Mesenchymal stem cell (in vitro differentiated cells and primary cell): ENCODE results near the gene CDH18.

Source experiments
- DNase-seq: peaks from one replicate; pipeline ENCODE4 v3.0.0-alpha.2; 2013
- H2AFZ ChIP-seq: one replicate; pipeline ENCODE4 v1.6.1; 2013; ENCODE audit warnings: low read depth, mild to moderate bottlenecking, control low read depth, inconsistent platforms, low read length, moderate library complexity
- H2AK5ac ChIP-seq: 2 replicates; pipeline ENCODE4 v1.6.1; 2013; ENCODE audit warnings: low read length, moderate library complexity, mild to moderate bottlenecking, inconsistent platforms; ENCODE audit not compliant: severe bottlenecking
- H2BK120ac ChIP-seq: one replicate; pipeline ENCODE4 v1.6.1; 2013; ENCODE audit warnings: low read depth, mild to moderate bottlenecking, inconsistent platforms, low read length, moderate library complexity
- H2BK12ac ChIP-seq, 2 experiments: one replicate each; pipeline ENCODE4 v1.6.1; 2013; ENCODE audit warnings: inconsistent platforms in 2 of 2, low read length in 2 of 2, mild to moderate bottlenecking in 2 of 2, moderate library complexity in 2 of 2, control low read depth in 1 of 2
- H2BK15ac ChIP-seq: one replicate; pipeline ENCODE4 v1.6.1; 2013; ENCODE audit warnings: mild to moderate bottlenecking, low read depth, inconsistent platforms; ENCODE audit not compliant: poor library complexity, severe bottlenecking
- H2BK5ac ChIP-seq: 2 replicates; pipeline ENCODE4 v1.6.1; 2013; ENCODE audit warnings: low read depth, mild to moderate bottlenecking, low read length, control low read depth, inconsistent platforms; ENCODE audit not compliant: poor library complexity, severe bottlenecking
- H3K14ac ChIP-seq, 2 experiments: one replicate each; pipeline ENCODE4 v1.6.1; 2013; ENCODE audit warnings: inconsistent platforms in 2 of 2, low read length in 2 of 2, control low read depth in 1 of 2, mild to moderate bottlenecking in 1 of 2, moderate library complexity in 1 of 2
- H3K18ac ChIP-seq, 2 experiments: one replicate each; pipeline ENCODE4 v1.6.1; 2013; ENCODE audit warnings: inconsistent platforms in 2 of 2, low read length in 2 of 2, control low read depth in 1 of 2, low read depth in 1 of 2, mild to moderate bottlenecking in 1 of 2
- H3K23ac ChIP-seq, 2 experiments: one replicate each; pipeline ENCODE4 v1.6.1; 2013; ENCODE audit warnings: inconsistent platforms in 2 of 2, low read length in 2 of 2, mild to moderate bottlenecking in 2 of 2, moderate library complexity in 2 of 2, control low read depth in 1 of 2
- H3K27ac ChIP-seq: 2 replicates; pipeline ENCODE4 v1.5.1; 2013; ENCODE audit warnings: mild to moderate bottlenecking, moderate library complexity, low read length, control low read depth, inconsistent platforms; ENCODE audit not compliant: poor library complexity, severe bottlenecking
- H3K27me3 ChIP-seq, 2 experiments: 2 replicates each; pipeline versions ENCODE4 v1.6.1 to v1.7.0; 2013; ENCODE audit warnings: low read length in 2 of 2, mild to moderate bottlenecking in 2 of 2, moderate library complexity in 2 of 2, control low read depth in 1 of 2, inconsistent platforms in 1 of 2; ENCODE audit not compliant: control insufficient read depth in 1 of 2, insufficient read depth in 1 of 2
- H3K36me3 ChIP-seq, 2 experiments: 2 replicates each; pipeline versions ENCODE4 v1.6.1 to v1.7.0; 2013; ENCODE audit warnings: low read length in 2 of 2, control low read depth in 1 of 2, inconsistent platforms in 1 of 2, low read depth in 1 of 2, mild to moderate bottlenecking in 1 of 2; ENCODE audit not compliant: insufficient read depth in 2 of 2, control insufficient read depth in 1 of 2
- H3K4ac ChIP-seq, 2 experiments: one replicate each; pipeline ENCODE4 v1.6.1; 2013; ENCODE audit warnings: inconsistent platforms in 2 of 2, low read length in 2 of 2, mild to moderate bottlenecking in 2 of 2, moderate library complexity in 2 of 2, control low read depth in 1 of 2, low read depth in 1 of 2
- H3K4me1 ChIP-seq: 2 replicates; pipeline ENCODE4 v1.6.1; 2013; ENCODE audit warnings: low read depth, low read length, control low read depth; ENCODE audit not compliant: control insufficient read depth, insufficient read depth
- H3K4me2 ChIP-seq: 2 replicates; pipeline ENCODE4 v1.6.1; 2013; ENCODE audit warnings: low read length, mild to moderate bottlenecking, inconsistent platforms; ENCODE audit not compliant: poor library complexity, severe bottlenecking
- H3K4me3 ChIP-seq, 2 experiments: 2 replicates each; pipeline versions ENCODE4 v1.5.1 to v1.7.0; 2013; ENCODE audit warnings: low read length in 2 of 2, mild to moderate bottlenecking in 2 of 2, control low read depth in 1 of 2, low read depth in 1 of 2; ENCODE audit not compliant: insufficient read depth in 1 of 2
- H3K79me1 ChIP-seq: replicated peaks from 2 replicates; pipeline ENCODE4 v1.6.1; 2013; ENCODE audit warnings: mild to moderate bottlenecking, control low read depth, low read length, inconsistent platforms; ENCODE audit not compliant: poor library complexity, severe bottlenecking
- H3K9ac ChIP-seq: 2 replicates; pipeline ENCODE4 v1.7.0; 2013; ENCODE audit warnings: mild to moderate bottlenecking, low read length, moderate library complexity
- H3K9me3 ChIP-seq: 2 replicates; pipeline ENCODE4 v1.7.0; 2013; ENCODE audit warnings: mild to moderate bottlenecking, low read length; ENCODE audit not compliant: control insufficient read depth
- H4K8ac ChIP-seq: one replicate; pipeline ENCODE4 v1.6.1; 2013; ENCODE audit warnings: inconsistent platforms, mild to moderate bottlenecking, low read length, moderate library complexity
- H4K91ac ChIP-seq: one replicate; pipeline ENCODE4 v1.6.1; 2013; ENCODE audit warnings: mild to moderate bottlenecking, low read length, inconsistent platforms
- WGBS: methylation state at CpG from one replicate; pipeline ENCODE4 v1.1.7; 2013; ENCODE audit warnings: mixed read lengths; 5-methylcytosine and 5-hydroxymethylcytosine counted together

The CDH18 gene

DNA sequence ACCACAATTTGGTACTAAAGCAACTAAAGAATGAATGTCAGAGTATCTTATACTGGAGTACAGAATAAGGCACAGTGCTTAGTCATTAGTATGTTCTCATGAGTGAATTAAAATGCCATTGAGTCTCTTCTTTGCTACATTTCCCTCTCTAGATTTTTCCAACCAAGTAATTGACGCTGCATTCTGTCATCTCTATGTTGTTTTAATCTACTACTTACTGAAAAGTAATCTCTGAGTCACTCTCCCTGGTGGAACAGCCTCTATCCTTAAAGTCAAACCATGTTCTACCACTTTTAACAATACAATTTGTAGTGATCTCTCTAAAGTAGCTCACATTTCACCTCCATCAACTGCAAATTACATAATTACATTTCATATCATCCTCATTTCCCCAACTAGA is 495.1 kb downstream of the CDH18 start:
- 76% methylated on average over 1 of the region's 1 CpG for WGBS
- H2BK15ac ChIP-seq: no peak overlapping the region
- H3K18ac ChIP-seq: no peak overlapping the region
- no peak overlapping the region for H2AK5ac ChIP-seq
- no peak overlapping the region for H3K23ac ChIP-seq
- H3K27me3 ChIP-seq: no peaks in the 10 kb centered on the region
- no peak overlapping the region for H4K91ac ChIP-seq
- H3K4me3 ChIP-seq: no peak overlapping the region
- H3K14ac ChIP-seq: no peak overlapping the region
- no peaks in the 10 kb centered on the region for H3K36me3 ChIP-seq
- no peak overlapping the region for H4K8ac ChIP-seq
- H3K4me2 ChIP-seq: no peak overlapping the region
- no peak overlapping the region for H3K27ac ChIP-seq
- DNase-seq: no peak
- no peak overlapping the region for H3K9ac ChIP-seq
- H3K4ac ChIP-seq: no peak overlapping the region
- no peak overlapping the region for H2AFZ ChIP-seq
- H3K9me3 ChIP-seq: peaks cover 6% of the 10 kb centered on the region
- H2BK120ac ChIP-seq: no peak overlapping the region
- H2BK12ac ChIP-seq: no peak overlapping the region
- no peaks in the 10 kb centered on the region for H3K4me1 ChIP-seq
- no peaks in the 10 kb centered on the region for H3K79me1 ChIP-seq
- no peak overlapping the region for H2BK5ac ChIP-seq

DNA sequence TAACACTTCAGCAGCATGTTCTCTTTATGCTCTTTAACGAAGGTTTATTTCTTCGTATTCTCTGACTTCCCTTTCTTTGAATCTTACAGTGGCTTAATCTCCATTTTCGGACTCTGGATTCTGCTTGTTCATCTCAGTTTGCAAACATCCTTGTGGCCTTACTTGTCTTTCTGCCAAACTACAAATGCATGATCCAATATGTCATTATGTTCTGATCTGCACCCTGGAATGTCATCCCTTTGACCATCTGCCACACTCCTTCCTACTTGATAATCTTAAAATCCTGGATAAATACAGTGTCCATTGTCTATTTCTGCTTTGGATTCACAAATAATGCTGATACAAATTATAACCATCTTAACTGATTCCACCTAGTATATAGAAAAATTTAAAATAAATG is 499.2 kb downstream of the CDH18 start:
- Histone ChIP-seq H3K9me3 (no peaks in the 10 kb centered on the region), H2AK5ac (no peak overlapping the region), H3K4me2 (no peak overlapping the region), H3K27me3 (no peaks in the 10 kb centered on the region), H2BK120ac (no peak overlapping the region), H3K14ac (no peak overlapping the region), H2BK5ac (no peak overlapping the region), H4K8ac (no peak overlapping the region), H3K4me3 (no peak overlapping the region), H3K18ac (no peak overlapping the region), H4K91ac (no peak overlapping the region), H3K4ac (no peak overlapping the region), H2BK12ac (no peak overlapping the region), H3K27ac (no peak overlapping the region), H3K36me3 (no peaks in the 10 kb centered on the region), H3K79me1 (no peaks in the 10 kb centered on the region), H2AFZ (no peak overlapping the region), H2BK15ac (no peak overlapping the region), H3K9ac (no peak overlapping the region), H3K23ac (no peak overlapping the region), H3K4me1 (no peaks in the 10 kb centered on the region)
- WGBS: 93% methylated on average over 3 of the region's 3 CpGs
- DNase-seq: no peak

DNA sequence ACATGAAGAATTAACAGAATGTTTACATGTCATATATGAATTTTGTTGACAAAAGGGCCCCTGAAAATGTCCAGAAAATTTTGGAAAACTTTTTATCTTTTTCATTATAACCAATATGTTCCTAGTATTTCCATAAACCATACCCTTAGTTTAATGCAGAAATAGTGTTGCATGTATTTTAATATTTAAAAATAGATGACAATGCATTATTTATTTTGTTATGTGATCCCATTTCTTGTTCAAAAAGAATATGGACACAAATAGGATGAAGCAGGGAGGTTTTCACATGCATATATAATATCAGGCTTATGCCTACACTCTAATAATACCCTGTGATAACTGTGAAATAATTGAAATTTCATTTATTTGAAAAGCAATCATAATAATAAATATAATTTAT is 500.5 kb downstream of the CDH18 start:
- no peak overlapping the region for H3K18ac ChIP-seq
- no peak overlapping the region for H2BK15ac ChIP-seq
- no peak overlapping the region for H2AFZ ChIP-seq
- no peak overlapping the region for H3K27ac ChIP-seq
- no peak overlapping the region for H3K4ac ChIP-seq
- H3K79me1 ChIP-seq: no peaks in the 10 kb centered on the region
- H4K8ac ChIP-seq: no peak overlapping the region
- H2AK5ac ChIP-seq: no peak overlapping the region
- H3K4me1 ChIP-seq: no peaks in the 10 kb centered on the region
- H3K36me3 ChIP-seq: no peaks in the 10 kb centered on the region
- peaks cover 5% of the 10 kb centered on the region for H3K9me3 ChIP-seq
- H2BK12ac ChIP-seq: no peak overlapping the region
- no peak overlapping the region for H2BK5ac ChIP-seq
- H3K27me3 ChIP-seq: no peaks in the 10 kb centered on the region
- H2BK120ac ChIP-seq: no peak overlapping the region
- no peak for DNase-seq
- H3K4me3 ChIP-seq: no peak overlapping the region
- H4K91ac ChIP-seq: no peak overlapping the region
- H3K23ac ChIP-seq: no peak overlapping the region
- H3K14ac ChIP-seq: no peak overlapping the region
- no peak overlapping the region for H3K4me2 ChIP-seq
- no peak overlapping the region for H3K9ac ChIP-seq

DNA sequence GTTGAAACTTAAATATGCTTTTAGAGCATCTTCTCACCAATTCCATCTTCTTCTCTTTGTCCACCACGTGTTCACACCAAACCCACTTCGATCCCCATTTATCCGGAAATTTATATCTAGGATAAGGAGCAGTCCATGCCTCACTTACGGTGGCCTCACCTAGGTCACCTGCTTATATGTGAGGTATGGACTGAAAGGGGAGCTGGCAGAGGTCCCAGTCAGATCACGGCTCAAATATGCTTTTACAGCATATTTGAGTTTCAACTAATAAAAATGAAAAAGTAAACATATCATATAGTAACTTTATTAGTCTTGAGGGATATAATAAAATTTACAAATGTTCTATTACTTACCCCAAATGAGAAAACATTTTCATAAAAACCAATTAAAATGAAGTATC is 508.4 kb downstream of the CDH18 start:
- Histone ChIP-seq H3K23ac (no peak overlapping the region), H4K8ac (no peak overlapping the region), H4K91ac (no peak overlapping the region), H3K9ac (no peak overlapping the region), H3K4me3 (no peak overlapping the region), H3K4ac (no peak overlapping the region), H3K4me1 (no peaks in the 10 kb centered on the region), H3K9me3 (peaks cover 5% of the 10 kb centered on the region), H2AK5ac (no peak overlapping the region), H2BK12ac (no peak overlapping the region), H3K18ac (no peak overlapping the region), H2BK5ac (no peak overlapping the region), H2BK15ac (no peak overlapping the region), H3K27ac (no peak overlapping the region), H2AFZ (no peak overlapping the region), H3K36me3 (no peaks in the 10 kb centered on the region), H3K14ac (no peak overlapping the region), H3K27me3 (no peaks in the 10 kb centered on the region), H3K4me2 (no peak overlapping the region), H3K79me1 (no peaks in the 10 kb centered on the region), H2BK120ac (no peak overlapping the region)
- WGBS: 83% methylated on average over 3 of the region's 5 CpGs
- no peak for DNase-seq
